Common myeloid progenitor, CD34-positive (primary cell): ENCODE results near the gene PCSK5.

Experiments
- CTCF ChIA-PET: fragments of 350-600 bp; sonication (Branson Sonifier 250); formaldehyde crosslinking; loops from one replicate; lab custom pipeline; 2021; ENCODE audit warnings: antibody characterized with exemption; lab: Charles Lee
- POLR2A ChIA-PET: fragments of 350-600 bp; sonication (Branson Sonifier 250); formaldehyde crosslinking; loops from one replicate; lab custom pipeline; 2021; ENCODE audit warnings: antibody characterized with exemption; lab: Charles Lee
- DNase-seq, 3 donors: peaks; one replicate each; pipeline versions ENCODE4 v3.0.0 to v3.0.0-alpha.2; 2013
- H3K27ac ChIP-seq, 2 experiments: 1 replicate in 1 of 2; 2 replicates in 1 of 2; pipeline ENCODE4 v1.7.0; 2013; ENCODE audit warnings: inconsistent platforms in 2 of 2, low read length in 2 of 2, mild to moderate bottlenecking in 2 of 2, low read depth in 1 of 2, moderate library complexity in 1 of 2; ENCODE audit not compliant: severe bottlenecking in 2 of 2, insufficient read depth in 1 of 2, poor library complexity in 1 of 2
- H3K27me3 ChIP-seq, 5 experiments: replicated peaks in 2 of 5; 1 replicate in 3 of 5; 2 replicates in 2 of 5; pipeline versions ENCODE4 v1.6.1 to v1.7.0; 2013; ENCODE audit warnings: low read length in 4 of 5, mild to moderate bottlenecking in 2 of 5, moderate library complexity in 2 of 5, inconsistent platforms in 1 of 5; ENCODE audit not compliant: insufficient read depth in 5 of 5, control insufficient read depth in 4 of 5
- H3K36me3 ChIP-seq, 4 experiments: 1 replicate in 2 of 4; 2 replicates in 2 of 4; pipeline versions ENCODE4 v1.6.1 to v1.7.0; 2013; ENCODE audit warnings: low read length in 3 of 4, control low read depth in 1 of 4, mild to moderate bottlenecking in 1 of 4; ENCODE audit not compliant: control insufficient read depth in 4 of 4, insufficient read depth in 4 of 4
- H3K4me1 ChIP-seq, 4 experiments: 1 replicate in 3 of 4; 2 replicates in 1 of 4; pipeline versions ENCODE4 v1.6.1 to v1.7.1; 2013; ENCODE audit warnings: low read length in 3 of 4, mild to moderate bottlenecking in 3 of 4, control low read depth in 1 of 4, inconsistent platforms in 1 of 4, moderate library complexity in 1 of 4; ENCODE audit not compliant: control insufficient read depth in 4 of 4, insufficient read depth in 4 of 4; ENCODE audit errors: control extremely low read depth in 1 of 4
- H3K4me3 ChIP-seq, 7 experiments: 1 replicate in 4 of 7; 2 replicates in 3 of 7; pipeline versions ENCODE4 v1.5.1 to v1.7.0; 2013; ENCODE audit warnings: mild to moderate bottlenecking in 7 of 7, low read length in 6 of 7, moderate library complexity in 6 of 7, inconsistent platforms in 2 of 7, low read depth in 2 of 7, control low read depth in 1 of 7; ENCODE audit not compliant: insufficient read depth in 4 of 7, control insufficient read depth in 1 of 7; ENCODE audit errors: extremely low read depth in 1 of 7
- H3K9me3 ChIP-seq, 5 experiments: 1 replicate in 4 of 5; 2 replicates in 1 of 5; pipeline versions ENCODE4 v1.6.1 to v1.7.1; 2013; ENCODE audit warnings: low read length in 4 of 5, mild to moderate bottlenecking in 2 of 5, inconsistent platforms in 1 of 5, low read depth in 1 of 5, moderate library complexity in 1 of 5; ENCODE audit not compliant: control insufficient read depth in 4 of 5, insufficient read depth in 2 of 5; ENCODE audit errors: control extremely low read depth in 1 of 5
- WGBS: methylation state at CpG from one replicate; pipeline ENCODE4 v1.1.5; 2013; ENCODE audit not compliant: insufficient coverage; 5-methylcytosine and 5-hydroxymethylcytosine counted together

The PCSK5 gene

GRCh38 chr9:76101947-76102346 lies 211.5 kb downstream of the PCSK5 start:
- ChIA-PET POLR2A (no interaction called here), CTCF (interaction anchor here (1.2 kb wide), 1 partner anchor 29 kb away, joined by 3 read pairs; no protein-coding TSS in a partner anchor)
- H3K36me3 ChIP-seq, result no peaks in the 10 kb centered on the region
- 88% methylated on average over 4 of the region's 4 CpGs for WGBS
- no peaks in the 10 kb centered on the region for H3K27me3 ChIP-seq
- peaks cover 8 to 23% (median 15%) of the 10 kb centered on the region in 4 experiments for H3K4me1 ChIP-seq
- H3K4me3 ChIP-seq, result no peak overlapping the region
- no peak overlapping the region for H3K27ac ChIP-seq
- H3K9me3 ChIP-seq, result no peaks in the 10 kb centered on the region
- peak in 1 of 3 donors; percentile 33 for DNase-seq

GRCh38 chr9:76103531-76104315 lies 213.2 kb downstream of the PCSK5 start:
- WGBS, result 96% methylated on average over 5 of the region's 6 CpGs
- H3K27ac ChIP-seq, result no peak overlapping the region
- DNase-seq, result no peak
- no peak overlapping the region for H3K4me3 ChIP-seq
- POLR2A ChIA-PET, result no interaction called here
- peaks cover 8 to 23% (median 15%) of the 10 kb centered on the region in 4 experiments for H3K4me1 ChIP-seq
- no peaks in the 10 kb centered on the region for H3K9me3 ChIP-seq
- no peaks in the 10 kb centered on the region for H3K27me3 ChIP-seq
- no peaks in the 10 kb centered on the region for H3K36me3 ChIP-seq
- CTCF ChIA-PET, result interaction anchor here (0.8 to 1.1 kb wide), 2 partner anchors 8 to 16 kb away, joined by 3 read pairs; no protein-coding TSS in a partner anchor

- 100% methylated on average over 4 of the region's 4 CpGs for WGBS
- POLR2A ChIA-PET, result no interaction called here
- CTCF ChIA-PET, result no interaction called here
Observed at GRCh38 chr9:76107482-76107881, 217.0 kb downstream of the PCSK5 start.

GRCh38 chr9:76109953-76110352 lies 219.5 kb downstream of the PCSK5 start:
- no peaks in the 10 kb centered on the region for H3K4me1 ChIP-seq
- no peaks in the 10 kb centered on the region for H3K27me3 ChIP-seq
- 95% methylated on average over 2 of the region's 2 CpGs for WGBS
- H3K9me3 ChIP-seq, result no peaks in the 10 kb centered on the region
- no peaks in the 10 kb centered on the region for H3K36me3 ChIP-seq
- H3K4me3 ChIP-seq, result no peak overlapping the region
- CTCF ChIA-PET, result no interaction called here
- POLR2A ChIA-PET, result no interaction called here
- no peak overlapping the region for H3K27ac ChIP-seq
- no peak for DNase-seq

More at GRCh38 chr9:76107482-76107881, 217.0 kb downstream of the PCSK5 start:
- H3K9me3 ChIP-seq, result no peaks in the 10 kb centered on the region
- no peak overlapping the region for H3K4me3 ChIP-seq
- H3K36me3 ChIP-seq, result no peaks in the 10 kb centered on the region
- H3K27me3 ChIP-seq, result no peaks in the 10 kb centered on the region
- H3K4me1 ChIP-seq, result no peaks in the 10 kb centered on the region
- DNase-seq, result no peak
- H3K27ac ChIP-seq, result no peak overlapping the region

- H3K9me3 ChIP-seq, result no peaks in the 10 kb centered on the region
- H3K27me3 ChIP-seq, result no peaks in the 10 kb centered on the region
- H3K27ac ChIP-seq, result no peak overlapping the region
Observed at GRCh38 chr9:76112151-76112550, 221.7 kb downstream of the PCSK5 start.

GRCh38 chr9:76114144-76114543 lies 223.7 kb downstream of the PCSK5 start:
- Histone ChIP-seq H3K36me3 (no peaks in the 10 kb centered on the region), H3K4me1 (no peaks in the 10 kb centered on the region), H3K9me3 (no peaks in the 10 kb centered on the region), H3K27me3 (no peaks in the 10 kb centered on the region), H3K4me3 (no peak overlapping the region), H3K27ac (no peak overlapping the region)
- no peak for DNase-seq
- WGBS, result 95% methylated on average over 3 of the region's 3 CpGs
- ChIA-PET CTCF (interaction anchor here (0.6 kb wide), 1 partner anchor 11 kb away, joined by 3 read pairs; no protein-coding TSS in a partner anchor), POLR2A (no interaction called here)

More at GRCh38 chr9:76112151-76112550, 221.7 kb downstream of the PCSK5 start:
- H3K4me3 ChIP-seq, result no peak overlapping the region
- 100% methylated on average over 2 of the region's 2 CpGs for whole genome bisulfite sequencing
- POLR2A ChIA-PET, result no interaction called here
- H3K4me1 ChIP-seq, result no peaks in the 10 kb centered on the region
- CTCF ChIA-PET, result no interaction called here
- H3K36me3 ChIP-seq, result no peaks in the 10 kb centered on the region
- DNase-seq, result no peak

- H3K36me3 ChIP-seq, result no peaks in the 10 kb centered on the region
- no peak overlapping the region for H3K4me3 ChIP-seq
- no peak overlapping the region for H3K27ac ChIP-seq
- ChIA-PET CTCF (no interaction called here), POLR2A (no interaction called here)
- WGBS, result no CpG with 5 or more reads among the region's 2 CpGs
- no peaks in the 10 kb centered on the region for H3K27me3 ChIP-seq
- no peak for DNase-seq
- no peaks in the 10 kb centered on the region for H3K9me3 ChIP-seq
- no peaks in the 10 kb centered on the region for H3K4me1 ChIP-seq
Observed at GRCh38 chr9:76115396-76115795, 224.9 kb downstream of the PCSK5 start.
